ENCODE measurements around the gene SMYD2.

The SMYD2 gene, protein sequence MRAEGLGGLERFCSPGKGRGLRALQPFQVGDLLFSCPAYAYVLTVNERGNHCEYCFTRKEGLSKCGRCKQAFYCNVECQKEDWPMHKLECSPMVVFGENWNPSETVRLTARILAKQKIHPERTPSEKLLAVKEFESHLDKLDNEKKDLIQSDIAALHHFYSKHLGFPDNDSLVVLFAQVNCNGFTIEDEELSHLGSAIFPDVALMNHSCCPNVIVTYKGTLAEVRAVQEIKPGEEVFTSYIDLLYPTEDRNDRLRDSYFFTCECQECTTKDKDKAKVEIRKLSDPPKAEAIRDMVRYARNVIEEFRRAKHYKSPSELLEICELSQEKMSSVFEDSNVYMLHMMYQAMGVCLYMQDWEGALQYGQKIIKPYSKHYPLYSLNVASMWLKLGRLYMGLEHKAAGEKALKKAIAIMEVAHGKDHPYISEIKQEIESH

DNA sequence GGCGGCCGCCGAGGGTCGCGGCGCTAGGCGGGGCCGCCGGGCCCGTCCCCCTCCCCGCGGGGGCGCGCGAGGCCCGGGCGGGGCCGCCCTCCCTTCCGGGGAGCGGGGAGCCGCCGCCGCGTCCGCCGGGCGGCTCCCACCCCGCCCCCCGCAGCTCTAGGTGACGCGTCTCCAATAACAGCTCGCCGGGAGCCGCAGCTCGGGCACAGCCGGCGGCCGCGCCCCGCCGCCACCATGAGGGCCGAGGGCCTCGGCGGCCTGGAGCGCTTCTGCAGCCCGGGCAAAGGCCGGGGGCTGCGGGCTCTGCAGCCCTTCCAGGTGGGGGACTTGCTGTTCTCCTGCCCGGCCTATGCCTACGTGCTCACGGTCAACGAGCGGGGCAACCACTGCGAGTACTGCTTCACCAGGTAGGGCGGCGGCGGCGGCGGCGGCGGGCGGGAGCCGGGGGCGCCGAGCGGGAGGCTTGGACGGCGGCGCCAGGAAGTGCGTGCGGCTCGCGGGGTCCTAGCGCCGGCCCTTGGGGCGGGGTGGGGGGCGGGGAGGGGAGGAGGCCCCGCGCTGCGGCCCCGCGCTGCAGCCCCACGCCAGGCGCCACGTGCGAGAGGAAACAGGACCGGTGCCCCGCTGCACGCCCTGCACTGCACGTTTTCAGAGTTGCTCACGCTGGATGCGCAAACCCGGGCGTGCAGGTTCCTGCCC lies at the start of gene SMYD2:
Gene SMYD2 (plus strand): TSS at position 139 of the 699 bp plus-strand sequence. CDS start 96 bp downstream, at position 235.
- peak; percentile 64 for DNase-seq

DNA sequence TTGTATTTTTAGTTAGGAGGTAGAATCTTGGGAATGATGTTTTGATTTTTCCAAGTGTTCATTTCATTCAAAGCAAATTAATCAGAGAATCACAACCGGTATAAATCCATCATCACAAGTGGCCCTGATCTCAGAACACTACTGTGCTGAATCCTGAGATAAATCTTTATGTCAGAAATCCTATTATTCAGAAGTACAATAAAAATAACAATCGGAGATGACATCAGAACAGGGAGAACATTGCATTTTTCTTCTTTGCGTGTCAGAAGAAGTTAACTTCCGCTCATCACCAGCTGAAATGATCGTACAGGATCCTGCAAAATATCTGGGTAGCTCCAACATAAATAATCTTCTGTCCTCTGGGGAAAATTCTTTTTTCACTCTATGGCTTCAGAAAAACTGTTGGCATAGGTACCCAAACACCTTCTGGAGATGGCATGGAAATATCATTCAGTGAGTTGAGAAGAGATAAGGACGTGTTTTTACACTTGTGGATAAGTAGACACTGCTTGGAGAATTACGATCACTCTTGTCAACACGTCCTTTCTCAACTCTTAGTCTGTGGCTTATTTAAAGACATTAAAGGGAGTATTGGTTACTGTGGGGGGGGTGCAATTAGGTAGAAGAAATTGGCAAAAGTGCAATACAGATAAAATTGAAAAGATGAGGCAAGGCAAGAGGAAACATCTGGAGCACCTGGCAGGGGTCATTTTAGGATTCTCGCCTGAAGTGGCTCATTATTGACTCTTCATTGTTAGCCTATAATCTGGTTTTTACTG lies 46.9 kb upstream of the SMYD2 start:
- no peak for DNase-seq

GRCh38 chr1:214234635-214235025 lies 46.3 kb upstream of the SMYD2 start:
- no peak for DNase-seq

- no peak for DNase-seq
Observed at GRCh38 chr1:214236477-214236876, 44.5 kb upstream of the SMYD2 start.

- no peak for DNase-seq
Observed at GRCh38 chr1:214241060-214241459, 39.9 kb upstream of the SMYD2 start.

- DNase-seq, result no peak
Observed at GRCh38 chr1:214244252-214244651, 36.7 kb upstream of the SMYD2 start.

GRCh38 chr1:214244841-214245240 lies 36.1 kb upstream of the SMYD2 start:
- DNase-seq, result no peak

GRCh38 chr1:214247501-214248041 lies 33.4 kb upstream of the SMYD2 start:
- DNase-seq, result no peak

DNA sequence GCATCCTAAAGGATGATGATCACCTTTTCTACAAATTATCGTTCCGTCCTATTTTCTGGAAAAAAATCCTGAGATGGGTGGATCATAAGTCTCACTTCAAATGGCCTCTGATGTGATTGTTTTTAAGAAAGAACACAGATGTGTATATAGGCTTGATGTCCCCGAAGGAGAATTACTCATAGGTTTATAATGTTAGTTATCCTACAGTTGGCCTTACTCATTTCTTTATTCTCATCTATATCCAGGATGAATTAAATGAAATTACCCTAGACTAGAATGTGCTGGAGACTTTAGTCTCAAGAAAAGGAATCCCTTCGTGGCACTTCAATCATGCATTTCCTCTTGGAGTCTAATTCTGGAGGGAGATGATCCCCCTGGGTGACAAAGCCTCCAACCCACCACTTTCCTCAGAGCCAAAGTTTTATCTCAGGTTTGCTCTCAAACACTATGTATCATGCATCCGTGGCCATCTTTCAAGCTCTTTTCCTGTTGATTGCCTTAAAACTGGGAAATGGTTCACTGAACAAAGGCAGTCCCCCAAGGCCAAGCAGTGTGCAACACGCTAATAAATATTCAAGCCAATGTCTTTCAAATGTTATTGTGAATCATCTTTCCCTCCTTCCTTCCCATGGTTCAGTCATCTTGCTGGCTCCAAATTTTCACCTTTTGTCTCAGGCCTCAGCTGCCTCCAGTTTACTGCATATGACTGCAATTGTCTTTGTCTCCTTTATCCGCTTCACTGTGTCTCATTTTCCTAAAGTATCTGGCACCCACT lies 32.5 kb upstream of the SMYD2 start:
- no peak for DNase-seq

DNA sequence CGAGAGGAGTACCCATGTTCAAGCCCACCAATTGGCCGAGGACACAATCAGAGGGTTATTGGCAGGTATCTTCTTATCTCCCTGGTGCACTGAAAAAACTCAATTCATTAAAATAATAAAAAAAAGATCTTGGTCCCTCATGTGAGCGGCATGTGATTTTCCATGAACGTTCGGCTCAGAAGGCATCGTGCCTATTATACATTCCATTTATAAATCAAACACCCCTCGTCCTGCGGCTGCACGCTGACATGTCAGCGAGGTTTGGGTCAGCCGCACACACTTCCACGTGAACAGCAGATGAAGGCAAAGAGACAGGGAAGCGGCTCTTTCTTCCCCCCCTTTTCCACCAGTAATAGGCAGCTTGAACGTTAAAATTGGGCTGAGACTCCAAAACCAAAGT lies 31.3 kb upstream of the SMYD2 start:
- no peak for DNase-seq

GRCh38 chr1:214251354-214251753 lies 29.6 kb upstream of the SMYD2 start:
- DNase-seq, result no peak

DNA sequence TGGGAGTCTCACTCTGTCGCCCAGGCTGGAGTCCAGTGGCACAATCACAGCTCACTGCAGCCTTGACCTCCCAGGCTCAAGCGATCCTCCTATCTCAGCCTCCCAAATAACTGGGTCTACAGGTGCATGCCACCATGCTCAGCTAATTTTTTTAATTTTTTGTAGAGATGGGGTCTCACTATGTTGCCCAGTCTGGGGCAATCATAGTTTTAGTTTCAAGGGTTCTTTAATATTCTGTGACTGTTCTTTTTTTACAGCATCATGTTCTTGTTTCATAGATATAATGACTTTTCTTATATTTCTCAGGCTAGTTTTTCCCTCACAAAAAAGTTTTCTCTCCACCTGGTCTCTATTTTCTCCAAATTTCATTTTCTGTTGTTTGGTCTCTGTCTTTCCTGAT lies 25.4 kb upstream of the SMYD2 start:
- DNase-seq, result no peak

DNA sequence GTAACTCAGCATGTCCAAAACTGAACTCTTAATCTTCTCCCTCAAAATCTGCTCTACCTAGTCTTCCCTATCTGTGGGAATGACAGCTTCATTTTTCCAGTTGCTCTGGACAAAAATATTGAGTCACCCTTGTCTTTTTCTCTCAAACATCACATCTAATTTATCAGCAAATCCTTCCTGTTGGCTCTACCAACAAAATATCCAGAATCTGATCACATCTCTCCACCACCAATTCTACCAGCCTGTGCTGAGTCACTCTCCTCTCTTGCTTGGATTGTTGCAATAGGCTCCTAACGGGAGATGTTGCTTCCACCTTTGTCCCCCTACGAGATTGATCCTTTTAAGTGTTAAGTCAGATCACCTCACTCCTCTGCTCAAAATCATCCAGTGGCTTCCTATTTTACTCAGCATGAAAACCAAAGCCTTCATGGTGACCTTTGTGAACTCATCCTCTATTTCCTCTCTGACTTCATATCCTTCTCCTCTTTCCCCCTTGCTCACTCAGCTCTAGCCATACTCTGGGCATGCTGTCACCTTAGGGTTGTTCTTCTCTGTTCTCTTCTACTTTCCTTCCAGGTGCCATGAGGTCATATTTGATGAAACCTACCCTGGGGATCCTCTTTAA lies 21.5 kb upstream of the SMYD2 start:
- DNase-seq, result no peak

GRCh38 chr1:214260561-214261205 lies 20.3 kb upstream of the SMYD2 start:
- no peak for DNase-seq

DNA sequence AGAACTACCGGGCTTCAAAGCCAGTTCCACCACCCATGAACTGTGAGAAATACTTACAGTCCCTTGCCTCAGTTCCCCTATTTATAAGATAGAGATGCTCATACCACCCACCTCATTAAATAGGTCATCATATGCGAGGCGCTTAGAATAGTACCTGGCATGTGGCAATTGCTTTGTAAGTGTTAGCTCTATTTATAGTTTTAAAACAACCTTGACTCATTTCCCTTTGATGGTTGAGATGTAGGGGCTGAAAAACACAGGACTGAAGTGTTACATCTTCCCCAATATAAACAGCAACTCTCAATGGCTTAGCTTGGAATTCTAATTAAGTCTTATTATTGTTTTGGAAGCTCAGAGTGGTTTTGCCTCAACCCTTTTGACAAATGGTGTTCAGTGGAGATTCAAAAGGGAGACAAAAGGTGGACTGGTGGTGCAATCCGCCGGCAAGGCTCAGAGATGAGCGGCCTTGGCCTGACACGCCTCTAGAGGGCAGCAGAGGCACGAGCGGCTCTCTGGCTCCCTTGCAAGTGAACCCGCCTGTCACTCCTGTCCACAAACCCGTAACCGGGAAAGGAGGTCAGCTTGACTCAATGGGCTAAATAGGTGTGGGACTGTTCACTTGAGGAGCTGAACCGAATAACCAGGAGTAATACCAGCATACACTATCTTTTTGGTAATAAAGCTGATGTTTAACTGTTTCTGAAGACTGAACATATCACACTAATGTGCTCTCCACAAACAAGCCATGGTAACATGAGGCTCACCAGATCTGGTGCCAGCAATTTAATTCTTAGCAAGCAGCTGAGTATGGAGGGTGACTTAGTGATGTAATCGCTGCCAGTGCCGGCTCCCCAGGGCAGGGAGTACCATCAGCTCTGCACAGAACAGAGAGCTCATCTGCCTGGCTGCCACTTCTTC lies 19.5 kb upstream of the SMYD2 start:
- peak; percentile 74 for DNase-seq

- peak; percentile 37 for DNase-seq
Observed at GRCh38 chr1:214264196-214264595, 16.8 kb upstream of the SMYD2 start.

DNA sequence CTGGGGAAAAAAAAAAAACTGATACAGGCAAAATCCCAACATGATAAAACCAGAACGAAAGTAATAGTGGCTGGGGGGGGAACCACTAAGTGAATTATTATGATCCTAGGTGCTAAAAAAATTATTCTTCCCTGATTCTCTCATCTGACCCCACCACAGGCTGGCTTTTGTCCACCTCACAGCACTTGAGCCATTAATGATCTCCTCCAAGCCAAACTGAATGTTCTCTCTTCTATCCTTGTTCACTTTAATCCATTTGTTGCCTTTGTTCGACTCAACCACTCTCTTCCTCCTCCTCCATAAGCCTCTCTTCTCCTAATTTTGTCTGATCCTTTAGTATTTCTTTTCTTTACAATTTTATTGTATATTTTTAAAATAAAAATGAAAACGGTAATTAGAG lies 16.0 kb upstream of the SMYD2 start:
- no peak for DNase-seq

DNA sequence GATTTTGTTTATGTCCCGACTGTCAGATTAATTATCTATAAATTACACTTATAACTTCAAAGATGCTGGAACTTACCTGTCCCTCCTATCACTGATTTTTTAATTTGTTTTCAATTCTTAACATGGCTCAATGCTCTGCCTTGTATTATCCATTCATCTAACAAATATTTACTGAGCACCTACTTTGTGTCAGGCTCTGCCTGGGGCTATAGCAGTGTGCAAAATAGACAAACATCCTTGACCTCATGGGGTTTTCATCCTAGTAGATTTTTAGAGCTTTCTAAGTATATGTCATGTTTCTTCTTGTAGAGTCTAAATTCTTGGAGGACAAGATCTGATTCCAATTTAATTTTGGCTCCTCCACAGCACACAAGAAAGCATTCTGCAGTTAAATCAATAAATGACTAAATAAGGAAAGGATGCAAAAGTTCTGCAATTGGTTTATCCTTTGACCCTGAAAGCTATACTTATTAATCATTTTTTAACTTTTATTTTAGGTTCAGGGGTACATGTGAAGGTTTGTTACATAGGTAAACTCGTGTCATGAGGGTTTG lies 10.8 kb upstream of the SMYD2 start:
- no peak for DNase-seq

DNA sequence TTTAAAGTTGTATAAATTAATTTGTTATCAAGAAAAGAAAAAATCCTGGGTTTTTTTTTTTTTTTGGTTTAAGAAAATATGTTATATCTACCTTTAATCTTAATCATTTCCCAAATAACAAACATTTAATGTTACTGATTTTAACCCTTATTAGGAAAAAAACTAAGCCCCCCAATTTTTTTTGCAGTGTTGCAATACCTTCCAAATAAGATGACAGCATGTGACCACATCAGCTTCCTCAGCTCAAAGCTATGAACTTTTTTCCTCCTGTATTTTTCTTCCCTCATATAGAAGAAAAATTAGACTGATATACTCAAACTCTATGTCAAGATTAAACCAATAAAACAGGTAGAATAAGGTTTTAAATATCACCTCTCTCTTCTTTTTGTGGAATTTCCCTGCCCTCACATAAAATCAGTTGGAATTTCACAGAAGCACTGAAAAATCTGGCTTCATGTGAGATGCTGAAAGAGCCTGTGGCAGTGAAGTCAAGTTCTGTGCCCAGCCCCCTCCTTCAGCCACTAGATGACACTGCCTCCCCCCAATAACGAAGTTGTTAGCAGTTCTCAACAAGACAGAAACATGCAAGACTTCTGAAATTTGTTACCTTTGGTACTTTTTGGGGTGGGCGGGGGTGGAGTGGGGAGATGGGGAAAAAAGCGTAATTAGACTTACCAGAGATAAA lies 9.6 kb upstream of the SMYD2 start:
- no peak for DNase-seq
